Measurements from ENCODE around the gene BCAS3.
"Not testable (repeated sequence)": the region's sequence is repeated elsewhere in the genome, so short reads cannot be mapped to it uniquely, and the experiment has no call there.

The BCAS3 gene

DNA sequence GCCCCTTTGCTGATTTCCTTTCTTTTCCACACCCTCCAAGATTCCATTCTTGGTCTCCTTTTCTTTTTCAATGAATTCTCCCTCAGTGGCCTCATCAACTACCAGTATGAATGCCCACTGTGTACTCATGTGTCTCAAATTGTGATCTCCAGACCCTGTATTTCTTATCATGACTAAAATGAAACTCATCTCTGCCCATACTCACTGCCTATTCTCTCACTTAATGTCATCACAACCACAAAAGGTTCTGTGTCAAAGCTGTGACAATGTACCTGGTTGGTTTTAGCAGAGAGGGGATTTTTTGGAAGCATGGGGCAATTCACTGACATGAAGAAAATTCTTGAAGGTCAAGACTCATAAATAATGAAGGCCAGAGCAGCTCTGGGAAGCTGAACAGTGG, 763.0 kb downstream of the BCAS3 start:
- Histone ChIP-seq H3K4me3 (ENCODE audit: low read depth, low read length, poor library complexity, severe bottlenecking) (no peak overlapping the region), H3K27me3 (ENCODE audit: insufficient read depth, low read length) (0 out of 2 replicates have a peak, but pooled peaks cover 4% of the 10 kb centered on the region)

GRCh38 chr17:61441507-61441906, 763.9 kb downstream of the BCAS3 start:
- H2AFZ ChIP-seq (ENCODE audit: low read length); H3K9ac ChIP-seq (ENCODE audit: low read length); H3K9me3 ChIP-seq (ENCODE audit: low read length); H3K27me3 ChIP-seq (ENCODE audit: insufficient read depth, low read length); H3K79me2 ChIP-seq (ENCODE audit: insufficient read depth, low read length); H4K20me1 ChIP-seq (ENCODE audit: insufficient read depth, low read length); H3K4me1 ChIP-seq (ENCODE audit: insufficient read depth, low read length, severe bottlenecking); H3K27ac ChIP-seq (ENCODE audit: low read depth, low read length, poor library complexity, severe bottlenecking); H3K4me3 ChIP-seq (ENCODE audit: low read depth, low read length, poor library complexity, severe bottlenecking); H3F3A ChIP-seq (ENCODE audit: insufficient read depth, low read length); H3K9me2 ChIP-seq (ENCODE audit: low read depth, low read length); H3K36me3 ChIP-seq (ENCODE audit: insufficient read depth, low read length); H3K4me2 ChIP-seq (ENCODE audit: low read length): not testable (repeated sequence)

More for the DNA sequence above, 763.0 kb downstream of the BCAS3 start:
- Histone ChIP-seq H3K27ac (ENCODE audit: low read depth, low read length, poor library complexity, severe bottlenecking) (no peak overlapping the region), H3K9me3 (ENCODE audit: low read length) (0 out of 2 replicates have a peak, but pooled peaks cover 8% of the 10 kb centered on the region), H3K9ac (ENCODE audit: low read length) (no peak overlapping the region), H4K20me1 (ENCODE audit: insufficient read depth, low read length) (no peaks in the 10 kb centered on the region), H3K9me2 (ENCODE audit: low read depth, low read length) (no peaks in the 10 kb centered on the region), H3K4me1 (ENCODE audit: insufficient read depth, low read length, severe bottlenecking) (no peaks in the 10 kb centered on the region), H2AFZ (ENCODE audit: low read length) (no peak overlapping the region), H3K4me2 (ENCODE audit: low read length) (no peak overlapping the region), H3K36me3 (ENCODE audit: insufficient read depth, low read length) (no peaks in the 10 kb centered on the region), H3F3A (ENCODE audit: insufficient read depth, low read length) (no peaks in the 10 kb centered on the region), H3K79me2 (ENCODE audit: insufficient read depth, low read length) (no peaks in the 10 kb centered on the region)
- TF ChIP-seq, protein P1, sequence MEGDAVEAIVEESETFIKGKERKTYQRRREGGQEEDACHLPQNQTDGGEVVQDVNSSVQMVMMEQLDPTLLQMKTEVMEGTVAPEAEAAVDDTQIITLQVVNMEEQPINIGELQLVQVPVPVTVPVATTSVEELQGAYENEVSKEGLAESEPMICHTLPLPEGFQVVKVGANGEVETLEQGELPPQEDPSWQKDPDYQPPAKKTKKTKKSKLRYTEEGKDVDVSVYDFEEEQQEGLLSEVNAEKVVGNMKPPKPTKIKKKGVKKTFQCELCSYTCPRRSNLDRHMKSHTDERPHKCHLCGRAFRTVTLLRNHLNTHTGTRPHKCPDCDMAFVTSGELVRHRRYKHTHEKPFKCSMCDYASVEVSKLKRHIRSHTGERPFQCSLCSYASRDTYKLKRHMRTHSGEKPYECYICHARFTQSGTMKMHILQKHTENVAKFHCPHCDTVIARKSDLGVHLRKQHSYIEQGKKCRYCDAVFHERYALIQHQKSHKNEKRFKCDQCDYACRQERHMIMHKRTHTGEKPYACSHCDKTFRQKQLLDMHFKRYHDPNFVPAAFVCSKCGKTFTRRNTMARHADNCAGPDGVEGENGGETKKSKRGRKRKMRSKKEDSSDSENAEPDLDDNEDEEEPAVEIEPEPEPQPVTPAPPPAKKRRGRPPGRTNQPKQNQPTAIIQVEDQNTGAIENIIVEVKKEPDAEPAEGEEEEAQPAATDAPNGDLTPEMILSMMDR (IDR thresholded peaks at IDR 0.05; ENCODE audit: low read length) = no peak
- no peak for TF ChIP-seq EZH2 (IDR thresholded peaks at IDR 0.05; ENCODE audit: borderline replicate concordance, low read length)

DNA sequence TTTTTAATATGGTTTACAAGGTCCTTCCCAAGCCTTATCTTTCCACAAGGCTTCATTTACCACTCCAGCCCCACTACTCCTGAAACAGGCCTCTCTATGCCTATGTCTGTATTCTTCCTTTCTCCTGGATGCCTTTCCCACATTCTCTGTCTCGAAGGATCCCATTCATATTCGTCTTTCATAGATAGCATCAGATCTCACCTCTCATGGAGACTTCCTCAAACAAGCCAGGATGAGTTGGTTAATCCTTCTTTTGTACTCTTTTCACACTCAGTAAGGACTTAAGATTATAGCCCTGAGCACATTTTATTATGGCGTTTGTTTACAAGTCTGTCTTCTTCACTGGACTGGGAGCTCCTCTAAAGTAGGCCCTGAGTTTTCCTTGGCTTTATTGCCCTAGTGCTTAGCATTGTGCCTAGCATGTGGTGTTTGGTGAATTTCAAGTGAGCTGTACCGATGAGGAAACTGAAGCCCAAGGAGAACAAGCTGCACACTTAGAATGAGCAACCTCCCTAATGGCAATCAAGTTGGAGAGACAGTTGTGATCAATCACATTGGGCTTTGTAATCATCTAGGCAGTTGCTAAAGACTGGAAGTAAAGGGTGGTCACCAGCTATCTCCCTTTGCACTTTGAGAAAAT, 764.6 kb downstream of the BCAS3 start:
- no peaks in the 10 kb centered on the region for H3K9me2 ChIP-seq (ENCODE audit: low read depth, low read length)
- no peak overlapping the region for H3K4me3 ChIP-seq (ENCODE audit: low read depth, low read length, poor library complexity, severe bottlenecking)
- no peaks in the 10 kb centered on the region for H4K20me1 ChIP-seq (ENCODE audit: insufficient read depth, low read length)
- H3K27me3 ChIP-seq (ENCODE audit: insufficient read depth, low read length) = 0 out of 2 replicates have a peak, but pooled peaks cover 4% of the 10 kb centered on the region
- no peaks in the 10 kb centered on the region for H3K4me1 ChIP-seq (ENCODE audit: insufficient read depth, low read length, severe bottlenecking)
- no peaks in the 10 kb centered on the region for H3K36me3 ChIP-seq (ENCODE audit: insufficient read depth, low read length)
- no peaks in the 10 kb centered on the region for H3F3A ChIP-seq (ENCODE audit: insufficient read depth, low read length)
- H3K9me3 ChIP-seq (ENCODE audit: low read length) = 0 out of 2 replicates have a peak, but pooled peaks cover 3% of the 10 kb centered on the region
- no peak overlapping the region for H3K27ac ChIP-seq (ENCODE audit: low read depth, low read length, poor library complexity, severe bottlenecking)
- no peaks in the 10 kb centered on the region for H3K79me2 ChIP-seq (ENCODE audit: insufficient read depth, low read length)
- no peak overlapping the region for H3K4me2 ChIP-seq (ENCODE audit: low read length)
- H3K9ac ChIP-seq (ENCODE audit: low read length) = no peak overlapping the region
- no peak for TF ChIP-seq EZH2 (IDR thresholded peaks at IDR 0.05; ENCODE audit: borderline replicate concordance, low read length)
- TF ChIP-seq, protein P1 (IDR thresholded peaks at IDR 0.05; ENCODE audit: low read length) = no peak
- H2AFZ ChIP-seq (ENCODE audit: low read length) = no peak overlapping the region

All from OCI-LY1 (cell line).